OCI-LY1 (cell line): ENCODE results near the gene SNX18.

Source experiments
- H2AFZ ChIP-seq: fragments of 200-600 bp; sonication (generic), shearing (Covaris generic); 2 replicates; pipeline ENCODE4 v1.6.0; 2014; ENCODE audit warnings: antibody characterized with exemption, mild to moderate bottlenecking, low read length
- H3F3A ChIP-seq: fragments of 200-600 bp; sonication (generic), shearing (Covaris generic); 2 replicates; pipeline ENCODE4 v1.6.0; 2014; ENCODE audit warnings: mild to moderate bottlenecking, antibody characterized with exemption, low read length, moderate library complexity; ENCODE audit not compliant: insufficient read depth
- H3K27ac ChIP-seq: fragments of 200-600 bp; sonication (generic); 2 replicates; pipeline ENCODE4 v1.5.1; 2014; ENCODE audit warnings: low read length, mixed run types, mild to moderate bottlenecking, low read depth; ENCODE audit not compliant: poor library complexity, severe bottlenecking
- H3K27me3 ChIP-seq: fragments of 200-600 bp; sonication (generic); 2 replicates; pipeline ENCODE4 v1.6.0; 2014; ENCODE audit warnings: antibody characterized with exemption, mild to moderate bottlenecking, low read length, moderate library complexity; ENCODE audit not compliant: insufficient read depth
- H3K36me3 ChIP-seq: fragments of 200-600 bp; sonication (generic); 2 replicates; pipeline ENCODE4 v1.6.1; 2014; ENCODE audit warnings: mild to moderate bottlenecking, antibody characterized with exemption, low read length, moderate library complexity, mixed read lengths; ENCODE audit not compliant: insufficient read depth
- H3K4me1 ChIP-seq: fragments of 200-600 bp; sonication (generic); 2 replicates; pipeline ENCODE4 v1.5.1; 2014; ENCODE audit warnings: mild to moderate bottlenecking, low read length, moderate library complexity; ENCODE audit not compliant: insufficient read depth, severe bottlenecking
- H3K4me2 ChIP-seq: fragments of 200-600 bp; sonication (generic), shearing (Covaris generic); 2 replicates; pipeline ENCODE4 v1.6.1; 2014; ENCODE audit warnings: low read length
- H3K4me3 ChIP-seq: fragments of 200-600 bp; sonication (generic); 2 replicates; pipeline ENCODE4 v1.5.1; 2014; ENCODE audit warnings: low read length, low read depth, mild to moderate bottlenecking, mixed read lengths; ENCODE audit not compliant: poor library complexity, severe bottlenecking
- H3K79me2 ChIP-seq: fragments of 200-600 bp; shearing (Covaris generic); 2 replicates; pipeline ENCODE4 v1.6.1; 2016; ENCODE audit warnings: mixed run types, low read length, mixed read lengths; ENCODE audit not compliant: insufficient read depth
- H3K9ac ChIP-seq: fragments of 200-600 bp; sonication (generic), shearing (Covaris generic); 2 replicates; pipeline ENCODE4 v1.6.1; 2014; ENCODE audit warnings: mild to moderate bottlenecking, low read length, mixed read lengths
- H3K9me2 ChIP-seq: fragments of 200-600 bp; sonication (generic), shearing (Covaris generic); 2 replicates; pipeline ENCODE4 v1.6.1; 2014; ENCODE audit warnings: low read depth, mild to moderate bottlenecking, low read length, mixed read lengths
- H3K9me3 ChIP-seq: fragments of 200-600 bp; shearing (Covaris generic); 2 replicates; pipeline ENCODE4 v1.6.1; 2014; ENCODE audit warnings: low read length, mixed read lengths
- H4K20me1 ChIP-seq: fragments of 200-600 bp; sonication (generic), shearing (Covaris generic); 2 replicates; pipeline ENCODE4 v1.6.0; 2016; ENCODE audit warnings: mild to moderate bottlenecking, low read length; ENCODE audit not compliant: insufficient read depth
- CTCF ChIP-seq: fragments of 200-600 bp; sonication (generic), shearing (Covaris generic); IDR thresholded peaks from 2 replicates; pipeline ENCODE4 v1.5.1; 2017; ENCODE audit warnings: mild to moderate bottlenecking, antibody characterized with exemption, low read length, moderate library complexity, mixed read lengths
- EZH2 ChIP-seq: fragments of 200-600 bp; sonication (generic), shearing (Covaris generic); IDR thresholded peaks from 2 replicates; pipeline ENCODE4 v1.8.0; 2017; ENCODE audit warnings: borderline replicate concordance, mixed run types, mild to moderate bottlenecking, antibody characterized with exemption, low read length, moderate library complexity, mixed read lengths

Gene SNX18

GRCh38 chr5:54545796-54546195, 28.2 kb downstream of the SNX18 start:
- Histone ChIP-seq H3K36me3 (no peaks in the 10 kb centered on the region), H3K27ac (no peak overlapping the region)

GRCh38 chr5:54547711-54548250, 30.2 kb downstream of the SNX18 start:
- TF ChIP-seq EZH2 = no peak
- TF ChIP-seq CTCF = no peak
- H4K20me1 ChIP-seq = no peaks in the 10 kb centered on the region
- H3K36me3 ChIP-seq = no peaks in the 10 kb centered on the region
- H3K9me2 ChIP-seq = no peaks in the 10 kb centered on the region
- no peak overlapping the region for H3K4me2 ChIP-seq
- H3K27me3 ChIP-seq = no peaks in the 10 kb centered on the region
- H3K79me2 ChIP-seq = no peaks in the 10 kb centered on the region
- H3K27ac ChIP-seq = no peak overlapping the region
- no peak overlapping the region for H2AFZ ChIP-seq
- no peaks in the 10 kb centered on the region for H3K9me3 ChIP-seq
- no peak overlapping the region for H3K9ac ChIP-seq
- H3F3A ChIP-seq = no peaks in the 10 kb centered on the region
- H3K4me1 ChIP-seq = no peaks in the 10 kb centered on the region
- no peak overlapping the region for H3K4me3 ChIP-seq

More at GRCh38 chr5:54545796-54546195, 28.2 kb downstream of the SNX18 start:
- Histone ChIP-seq H2AFZ (no peak overlapping the region), H3K4me3 (no peak overlapping the region), H3F3A (no peaks in the 10 kb centered on the region), H4K20me1 (no peaks in the 10 kb centered on the region), H3K9me3 (no peaks in the 10 kb centered on the region), H3K27me3 (no peaks in the 10 kb centered on the region), H3K9ac (no peak overlapping the region), H3K9me2 (no peaks in the 10 kb centered on the region), H3K79me2 (no peaks in the 10 kb centered on the region), H3K4me2 (no peak overlapping the region), H3K4me1 (peaks cover 6% of the 10 kb centered on the region)
- TF ChIP-seq CTCF (no peak), EZH2 (no peak)

DNA sequence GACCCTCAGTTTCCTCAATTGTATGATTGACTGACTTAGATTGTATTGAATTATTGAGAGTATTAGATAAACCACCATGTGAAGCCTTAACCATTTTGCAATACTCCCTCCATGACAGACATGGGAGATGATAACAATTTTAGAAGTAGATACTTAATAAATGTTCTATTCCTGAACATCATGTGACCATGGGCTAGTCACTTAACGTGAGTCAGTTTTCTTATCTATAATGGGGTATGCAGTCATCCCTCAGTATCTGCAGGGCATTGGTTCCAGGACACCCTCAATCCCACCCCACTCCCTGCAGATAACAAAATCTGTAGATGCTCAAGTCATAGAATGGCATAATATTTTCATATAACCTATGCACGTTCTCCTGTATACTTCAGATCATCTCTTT, 31.0 kb downstream of the SNX18 start:
- Histone ChIP-seq H3K9me2 (no peaks in the 10 kb centered on the region), H3K79me2 (no peaks in the 10 kb centered on the region), H3K27ac (no peak overlapping the region), H3K4me2 (no peak overlapping the region), H3F3A (no peaks in the 10 kb centered on the region), H3K4me1 (no peaks in the 10 kb centered on the region), H4K20me1 (no peaks in the 10 kb centered on the region), H3K9me3 (no peaks in the 10 kb centered on the region), H3K4me3 (no peak overlapping the region), H3K36me3 (no peaks in the 10 kb centered on the region), H2AFZ (no peak overlapping the region), H3K27me3 (no peaks in the 10 kb centered on the region), H3K9ac (no peak overlapping the region)
- TF ChIP-seq CTCF = no peak
- no peak for TF ChIP-seq EZH2
